SK-N-DZ (cell line): ENCODE results near the gene DDIT3.

Experiments used
- DNase-seq: peaks from one replicate; pipeline ENCODE4 v3.0.0-alpha.2; 2015; ENCODE audit warnings: low spot score

Gene DDIT3

DNA sequence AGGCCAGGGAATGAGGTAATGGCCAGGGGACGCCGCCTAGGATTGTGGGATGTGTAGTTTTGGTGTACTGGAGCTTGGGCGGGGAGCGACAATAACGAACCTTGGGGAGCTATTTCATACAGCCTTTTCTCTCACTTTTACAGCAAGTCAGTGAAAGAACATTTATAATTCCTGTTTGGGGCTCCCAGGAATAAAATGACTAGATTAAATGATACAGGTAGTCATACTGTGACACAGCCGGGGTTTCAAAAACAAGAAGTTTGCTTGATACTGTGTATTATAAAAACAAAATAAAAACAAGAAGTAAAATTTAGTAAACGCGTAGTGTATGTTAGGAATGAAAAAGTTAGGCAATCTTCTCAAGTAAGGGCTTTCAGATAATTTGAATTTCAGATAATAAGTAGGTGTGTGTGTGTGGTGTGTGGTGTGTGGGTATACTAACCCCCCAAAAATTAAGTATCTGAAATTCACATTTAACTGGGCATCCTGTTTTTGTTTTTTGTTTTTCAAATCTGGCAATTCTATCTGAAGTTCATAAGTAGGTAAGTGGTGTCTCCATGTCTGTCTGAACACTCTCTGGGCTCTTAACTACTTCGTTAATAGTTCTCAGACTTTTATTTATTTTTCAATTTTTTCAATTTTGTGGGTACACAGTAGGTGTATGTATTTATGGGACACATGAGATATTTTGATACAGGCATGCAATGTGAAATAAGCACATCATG is 27.1 kb upstream of the DDIT3 start:
- DNase-seq = no peak

DNA sequence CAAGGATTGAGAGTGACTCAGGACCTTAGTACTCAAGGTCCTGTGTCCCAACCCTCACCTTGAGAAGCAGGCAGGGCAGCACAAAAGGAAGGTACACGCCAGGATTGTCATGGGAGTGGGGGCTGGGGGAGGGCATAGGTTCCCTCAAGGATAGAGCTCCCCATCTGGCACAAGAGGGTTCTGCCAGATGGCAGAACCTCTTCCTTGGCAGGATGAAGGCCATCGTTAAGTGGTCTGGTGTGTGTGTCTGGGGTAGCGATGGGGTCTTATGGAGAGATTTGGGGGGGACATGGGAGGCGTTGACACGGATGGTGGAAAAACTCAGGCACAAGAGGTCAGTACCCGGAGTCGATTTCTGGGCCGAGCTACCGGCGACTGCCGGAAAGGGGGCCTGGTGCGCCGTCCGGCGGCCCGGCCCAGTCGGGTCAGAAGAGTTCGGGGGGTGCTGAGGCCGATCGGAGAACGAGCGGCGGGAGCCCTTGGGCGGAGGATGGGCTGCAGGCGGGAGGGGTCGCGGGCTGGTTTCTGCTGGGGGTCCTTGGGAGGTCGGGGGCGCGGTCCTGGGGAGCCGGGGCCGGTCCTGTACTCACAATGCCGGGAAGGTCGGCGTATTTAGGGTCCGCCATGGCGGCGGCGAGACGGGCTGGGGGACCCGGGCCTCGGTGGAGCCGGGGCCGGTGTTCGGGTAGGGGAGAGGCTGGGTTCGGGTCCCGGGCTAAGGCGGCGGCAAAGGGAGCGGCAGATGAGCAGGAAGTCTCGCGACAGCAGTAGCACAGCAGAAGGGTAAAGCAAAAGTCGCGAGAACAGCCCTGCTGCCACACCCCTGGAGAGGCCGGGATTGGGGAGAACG is 26.3 kb upstream of the DDIT3 start, which contains the start of gene DCTN2:
Gene DCTN2 (minus strand): TSS at position 755 of the 850 bp plus-strand sequence. CDS start 129 bp downstream, at position 626.
- DNase-seq = peak; percentile 98

DNA sequence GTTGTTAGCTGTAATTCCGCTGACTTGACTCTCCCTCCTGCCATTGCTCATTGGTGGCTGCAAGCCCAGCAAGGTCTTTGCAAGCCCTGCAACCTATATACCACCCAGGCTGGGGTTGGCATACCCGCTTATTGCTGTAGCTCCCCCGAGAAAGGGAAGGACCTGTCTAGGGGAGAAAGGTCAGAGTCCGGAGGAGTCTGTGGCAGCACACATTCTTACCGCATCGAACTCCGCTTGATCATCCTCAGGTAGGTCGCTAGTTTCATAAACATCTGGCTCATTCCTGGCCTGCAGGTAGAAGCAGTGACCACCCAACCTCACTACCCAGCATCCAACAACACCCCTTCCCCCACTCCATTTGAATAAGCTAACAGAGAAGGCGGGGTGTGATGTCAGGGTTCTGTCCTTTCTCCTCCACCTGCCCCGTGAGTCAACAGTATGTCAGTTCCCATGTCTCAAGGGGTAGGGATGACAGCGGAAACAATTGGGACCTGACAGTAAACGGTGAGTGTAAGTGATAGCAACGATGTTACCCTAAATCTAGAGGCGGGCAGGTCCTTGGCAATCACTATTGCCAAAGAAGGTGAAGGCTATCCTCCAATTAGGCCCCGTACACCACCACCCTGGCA is 25.6 kb upstream of the DDIT3 start:
- DNase-seq = no peak

DNA sequence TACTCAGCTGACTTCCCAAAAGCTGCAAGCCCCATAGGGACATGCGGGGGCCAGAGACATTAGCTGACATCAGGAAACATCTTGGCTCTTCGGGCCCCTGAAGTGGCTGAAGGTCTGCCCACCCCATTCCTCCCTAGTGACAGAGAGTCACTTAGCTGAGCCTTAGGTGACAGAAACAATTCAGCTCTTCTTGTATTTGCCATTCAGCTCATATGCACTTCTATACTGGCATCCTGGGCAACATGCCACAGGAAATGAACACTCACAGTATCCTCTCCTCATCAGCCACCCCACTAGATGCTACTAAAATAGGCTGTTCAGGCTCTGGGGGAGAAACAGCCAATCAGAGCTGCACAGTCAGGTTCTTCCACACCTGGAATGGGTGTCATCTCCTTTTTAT is 23.3 kb upstream of the DDIT3 start:
- DNase-seq = no peak

DNA sequence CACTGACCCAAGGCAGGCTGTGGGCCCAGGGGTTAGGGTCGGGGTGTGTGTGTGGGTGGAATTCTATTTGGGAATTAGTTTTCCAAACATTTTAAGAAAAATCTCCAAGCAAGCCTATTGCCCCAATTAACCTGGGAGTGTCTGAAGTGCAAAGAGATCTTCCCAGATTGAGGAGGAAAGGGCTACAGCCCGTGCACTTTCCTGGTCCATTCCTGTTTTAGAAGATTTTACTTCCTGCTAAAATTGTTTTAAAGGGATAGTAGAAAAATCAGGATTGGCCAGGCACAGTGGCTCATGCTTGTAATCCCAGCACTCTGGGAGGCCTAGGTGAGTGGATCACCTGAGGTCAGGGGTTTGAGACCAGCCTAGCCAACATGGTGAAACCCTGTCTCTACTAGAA is 21.4 kb upstream of the DDIT3 start:
- DNase-seq = no peak

DNA sequence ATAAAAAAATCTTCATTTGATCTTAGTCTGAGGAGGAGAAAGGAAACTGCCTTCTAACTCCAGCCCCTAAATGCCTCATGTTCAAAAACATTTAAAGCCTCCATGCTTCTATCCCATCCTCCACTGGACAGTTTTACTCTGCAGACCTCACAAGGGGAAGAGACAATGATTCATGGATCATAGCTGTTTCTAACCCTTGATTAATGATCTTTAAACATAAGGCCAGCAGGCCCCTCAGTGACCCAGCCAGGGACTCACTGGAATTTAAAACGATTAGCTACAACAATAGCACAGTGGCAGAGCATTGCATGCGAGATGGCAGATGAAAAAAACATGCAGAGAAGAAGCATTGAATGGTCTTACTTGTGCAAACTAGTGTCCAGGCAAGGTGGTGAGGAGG is 20.7 kb upstream of the DDIT3 start:
- DNase-seq = no peak

DNA sequence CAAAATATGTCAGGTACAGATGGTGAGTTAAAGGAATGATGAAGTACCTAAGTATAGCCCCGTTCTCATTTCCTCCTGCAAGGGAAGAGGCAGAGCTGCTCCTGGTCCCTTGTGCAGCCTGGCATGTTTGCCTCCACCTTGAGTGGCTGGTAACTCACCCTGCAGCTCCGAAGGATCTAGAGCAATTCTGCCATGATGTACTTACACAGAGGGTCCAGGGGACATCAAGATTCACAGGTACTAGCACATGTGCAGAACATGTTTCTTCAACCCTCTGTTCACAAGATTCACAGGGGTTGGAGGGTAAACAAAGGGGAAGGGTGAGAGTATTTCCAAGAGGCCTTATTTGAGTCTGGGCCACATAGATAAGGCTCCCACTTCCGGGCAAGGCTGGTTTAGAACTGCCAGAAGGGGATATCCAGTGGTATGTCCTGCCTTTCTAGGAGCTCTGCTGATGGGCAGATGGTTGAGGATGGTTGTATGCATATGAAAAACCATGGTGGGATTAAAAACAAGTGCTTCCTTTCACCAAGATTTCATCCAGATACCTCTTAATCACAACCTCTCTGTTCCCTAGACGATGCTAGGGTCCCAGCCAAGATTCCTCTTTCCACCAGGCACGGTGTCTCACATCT is 18.9 kb upstream of the DDIT3 start:
- no peak for DNase-seq

DNA sequence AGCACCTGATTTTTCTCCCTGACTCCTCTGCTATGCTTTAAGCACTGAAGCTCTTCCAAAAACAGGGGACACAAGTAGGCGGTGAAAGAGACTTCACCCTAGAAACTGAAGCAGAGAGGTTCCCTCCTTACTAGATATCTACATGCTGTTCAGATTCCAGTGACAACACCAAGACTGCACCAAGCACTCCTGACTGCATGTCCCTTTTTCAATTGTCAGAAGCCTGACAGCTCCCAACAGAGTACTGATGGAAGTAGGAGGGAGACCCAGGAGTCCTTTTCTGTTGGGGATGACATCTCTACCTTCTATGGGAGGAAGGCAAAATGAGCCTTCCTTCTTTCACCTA is 16.3 kb upstream of the DDIT3 start:
- DNase-seq = no peak

DNA sequence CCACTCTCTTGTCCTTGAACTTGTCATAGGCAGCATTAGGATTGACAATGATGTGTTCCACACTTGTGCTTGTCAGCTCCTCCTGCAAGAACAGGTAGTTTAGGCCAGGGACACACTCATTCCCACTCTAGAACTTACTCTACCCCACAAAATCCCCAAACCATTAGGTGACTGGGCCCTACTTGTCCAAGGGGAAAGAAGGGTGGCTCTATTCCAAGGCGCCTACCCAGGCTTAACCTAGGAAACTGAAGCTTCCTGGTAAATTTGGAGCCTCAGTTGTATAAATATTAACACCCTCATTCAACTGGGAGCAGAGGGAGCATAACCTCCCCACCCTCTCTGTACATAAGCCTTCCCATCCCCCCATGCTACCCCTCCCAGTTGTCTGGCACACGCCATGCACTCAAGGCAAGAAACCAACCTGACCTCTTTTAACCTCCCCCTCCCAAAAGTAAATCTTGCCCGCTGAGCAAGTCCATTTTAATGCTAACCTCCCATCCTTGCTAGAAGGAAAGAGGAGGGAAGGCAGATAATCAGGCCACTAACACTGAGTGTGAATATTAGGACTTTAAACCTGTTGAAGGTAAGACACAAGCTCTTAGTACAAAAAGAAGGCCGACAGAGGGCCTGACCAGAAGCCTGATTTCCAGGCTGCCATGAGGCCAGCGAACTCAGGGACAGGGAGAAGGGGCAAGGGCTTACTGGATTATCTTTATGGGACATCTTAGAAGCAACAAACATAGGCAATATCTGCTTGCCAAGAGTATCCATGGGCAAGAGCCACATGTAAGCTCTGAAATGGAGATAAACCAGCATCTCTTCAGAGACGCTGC is 15.7 kb upstream of the DDIT3 start:
- no peak for DNase-seq

DNA sequence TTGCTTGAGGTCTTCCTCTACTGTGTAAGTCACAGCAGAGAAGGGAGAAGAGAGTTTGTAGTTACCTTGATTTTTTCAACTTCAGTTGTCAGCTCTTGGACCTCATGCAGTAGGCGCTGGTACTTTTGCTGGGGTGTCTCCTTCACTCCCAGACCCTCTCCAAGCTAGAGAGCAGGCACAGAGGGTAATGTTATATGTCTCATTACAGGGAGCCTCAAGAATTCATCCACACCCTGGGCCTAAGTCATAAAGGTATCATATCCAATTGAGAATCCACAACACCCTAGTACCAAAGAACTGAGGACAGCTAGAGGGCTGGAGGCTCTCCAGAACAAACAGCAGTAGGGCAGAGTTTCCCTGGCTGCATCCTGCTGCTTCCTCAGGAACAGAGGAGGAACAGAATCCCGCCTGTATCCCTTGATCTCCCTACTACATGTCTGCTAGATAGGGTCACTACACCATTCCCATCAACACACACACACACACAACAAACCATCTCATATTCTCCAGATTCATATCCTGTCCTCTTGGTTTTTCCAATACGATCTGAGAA is 14.8 kb upstream of the DDIT3 start:
- DNase-seq = no peak

DNA sequence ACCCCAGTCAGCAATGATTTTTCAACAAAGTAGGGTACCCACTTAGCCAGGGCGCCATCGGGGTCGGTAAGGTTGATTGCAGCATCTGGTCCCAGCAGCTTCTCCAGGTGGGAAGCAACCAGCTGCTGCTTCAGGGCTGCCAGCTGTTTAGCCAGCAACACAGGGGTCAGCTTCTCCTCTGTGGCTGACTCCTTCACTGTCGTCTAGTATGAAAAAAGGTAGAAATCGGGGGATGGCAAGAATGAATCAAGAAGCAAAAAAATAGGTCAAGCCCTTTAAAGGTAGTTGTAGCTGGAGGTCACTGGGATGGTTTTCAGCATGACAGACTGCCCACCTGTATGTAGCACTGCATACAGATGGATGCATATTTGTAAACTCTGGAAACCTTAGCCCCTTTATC is 13.9 kb upstream of the DDIT3 start:
- DNase-seq = no peak

DNA sequence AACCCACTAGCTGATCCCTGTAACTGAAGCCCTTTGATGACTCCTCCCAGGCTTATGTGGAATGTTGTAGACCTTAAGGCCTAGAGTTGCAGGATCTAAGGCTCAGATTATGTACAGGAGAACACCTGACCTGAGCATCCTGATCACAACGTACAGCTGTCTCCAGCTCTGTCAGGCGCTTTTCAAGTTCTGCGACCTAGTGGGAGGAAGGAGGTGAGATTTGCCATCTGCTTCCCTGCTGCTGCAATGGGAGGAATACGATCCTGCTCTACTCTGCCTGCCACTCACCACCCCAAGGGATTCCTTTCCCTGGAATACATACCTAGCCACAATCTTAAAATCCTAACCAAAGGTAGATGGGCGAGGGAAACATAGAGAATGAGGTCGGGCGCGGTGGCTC is 12.8 kb upstream of the DDIT3 start:
- DNase-seq = no peak

DNA sequence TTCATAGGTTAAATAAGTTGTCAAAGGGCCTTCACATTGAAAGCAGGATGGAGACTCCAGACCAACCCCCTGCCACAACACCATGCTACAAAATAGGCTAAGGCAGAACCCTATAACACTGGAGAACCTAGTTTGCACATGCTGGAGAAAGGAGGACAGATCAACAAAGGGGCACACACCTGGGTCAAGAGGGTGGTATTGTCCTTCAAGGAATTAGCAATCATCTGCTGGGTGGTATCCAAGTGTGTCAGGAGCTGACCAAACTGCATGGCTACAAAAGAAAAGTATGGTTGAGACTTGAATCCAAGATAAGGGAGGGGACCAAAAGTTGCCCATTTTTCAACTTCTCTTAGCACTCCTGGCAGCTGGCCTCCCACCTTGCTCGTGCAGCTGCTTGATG is 11.5 kb upstream of the DDIT3 start:
- DNase-seq = no peak

DNA sequence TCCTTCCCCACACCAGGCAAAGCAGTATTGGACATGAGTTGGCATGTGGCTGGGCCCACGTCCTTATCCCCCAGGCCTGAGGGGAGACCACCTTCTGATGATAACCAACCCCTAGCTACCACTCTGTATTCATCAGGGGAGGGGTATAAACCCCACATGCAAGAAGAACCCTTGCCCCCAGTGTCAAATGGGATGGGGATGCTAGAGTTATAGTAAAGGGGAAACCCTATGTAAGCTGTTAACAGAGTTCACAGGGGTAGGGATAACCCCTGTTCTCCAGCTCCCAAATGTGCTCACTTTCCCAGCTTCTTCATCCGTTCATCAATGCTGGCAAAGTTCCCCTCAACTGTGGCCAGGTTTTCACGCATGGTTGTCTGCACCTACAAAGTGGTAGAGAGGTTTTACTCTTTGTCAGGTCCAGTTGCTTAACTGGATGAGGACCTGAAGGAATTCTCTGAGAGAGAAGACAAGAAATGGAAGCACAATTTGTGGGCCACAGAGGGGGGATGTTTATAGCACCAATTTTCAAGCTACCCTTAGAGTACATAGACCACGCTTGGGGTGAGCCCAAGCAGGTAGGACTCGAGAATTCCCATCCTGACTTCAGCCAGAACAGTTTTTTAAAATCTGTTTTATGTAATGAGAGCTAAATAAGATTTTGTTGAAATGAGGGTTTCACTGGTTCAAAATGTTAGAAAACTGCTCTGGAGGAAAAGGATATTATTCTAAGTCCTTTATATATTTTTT is 10.3 kb upstream of the DDIT3 start:
- no peak for DNase-seq

DNA sequence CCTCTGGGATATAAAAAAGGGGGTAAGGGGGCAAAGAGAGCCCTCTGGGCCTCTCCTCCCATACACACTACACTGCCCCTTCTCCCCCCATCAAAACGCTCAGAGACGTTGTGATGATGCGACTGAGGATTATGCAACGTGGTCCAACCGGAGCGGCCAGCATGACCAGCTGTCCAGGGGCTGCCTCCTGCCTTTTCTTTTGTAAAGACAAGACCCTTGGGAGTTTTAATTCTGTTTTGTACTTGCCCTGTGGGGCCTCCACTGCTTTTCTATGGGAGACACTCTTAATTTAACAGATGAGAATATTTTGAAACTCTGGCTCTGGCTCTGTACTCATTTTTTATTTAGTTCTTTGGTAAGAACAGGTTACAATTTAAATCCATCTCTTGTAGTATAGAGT is 9.5 kb upstream of the DDIT3 start:
- no peak for DNase-seq

DNA sequence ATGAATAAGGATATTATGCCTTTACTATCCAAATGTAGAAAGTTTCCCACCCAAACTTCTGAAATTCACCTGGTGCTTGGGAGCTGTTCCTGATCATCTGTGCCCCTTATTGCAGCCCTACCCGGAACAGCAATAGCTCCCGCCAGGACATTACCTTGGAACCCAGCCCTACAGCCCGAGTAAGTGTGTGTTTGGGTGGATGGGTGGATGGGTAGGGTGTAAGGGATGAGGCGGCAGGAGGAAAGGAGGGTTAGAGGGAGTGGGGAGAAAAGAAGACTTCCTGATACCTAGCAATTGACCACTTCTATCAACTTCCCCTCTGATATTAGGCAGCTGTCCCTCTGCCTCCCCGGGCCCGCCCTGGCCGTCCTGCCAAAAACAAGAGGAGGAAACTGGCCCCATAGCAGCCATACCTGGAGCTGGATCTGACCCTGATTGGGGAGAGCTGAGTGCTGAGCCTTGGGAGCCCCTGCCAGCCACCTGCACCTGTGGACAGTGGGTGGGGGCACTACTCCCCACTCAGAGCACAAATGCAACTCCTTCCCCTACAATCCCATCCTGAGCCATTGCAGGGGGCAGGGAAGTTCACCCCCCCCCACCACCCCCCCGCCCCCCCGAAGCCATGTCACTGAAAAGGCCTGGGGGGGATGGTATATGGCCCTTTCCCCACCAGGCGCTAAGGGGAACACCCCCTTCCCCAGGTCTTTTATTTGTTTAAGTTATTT is 8.7 kb upstream of the DDIT3 start:
- no peak for DNase-seq

DNA sequence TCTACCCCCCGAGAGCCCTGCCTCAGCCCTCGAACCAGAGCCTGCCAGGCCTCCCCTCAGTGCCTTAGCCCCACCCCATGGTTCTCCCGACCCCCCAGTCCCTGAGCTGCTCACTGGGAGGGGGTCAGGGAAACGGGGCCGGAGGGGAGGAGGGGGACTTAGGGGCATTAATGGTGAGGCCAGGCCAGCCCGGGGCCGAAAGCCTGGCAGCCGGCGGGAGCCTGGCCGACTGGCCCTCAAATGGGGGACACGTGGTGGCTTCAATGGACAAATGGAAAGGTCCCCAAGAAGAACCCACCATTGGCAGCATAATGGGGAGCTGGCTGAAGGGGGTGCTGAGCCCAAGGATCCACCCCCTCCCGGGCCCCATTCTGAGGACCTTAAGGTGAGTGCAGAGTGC is 7.9 kb upstream of the DDIT3 start:
- DNase-seq = no peak

DNA sequence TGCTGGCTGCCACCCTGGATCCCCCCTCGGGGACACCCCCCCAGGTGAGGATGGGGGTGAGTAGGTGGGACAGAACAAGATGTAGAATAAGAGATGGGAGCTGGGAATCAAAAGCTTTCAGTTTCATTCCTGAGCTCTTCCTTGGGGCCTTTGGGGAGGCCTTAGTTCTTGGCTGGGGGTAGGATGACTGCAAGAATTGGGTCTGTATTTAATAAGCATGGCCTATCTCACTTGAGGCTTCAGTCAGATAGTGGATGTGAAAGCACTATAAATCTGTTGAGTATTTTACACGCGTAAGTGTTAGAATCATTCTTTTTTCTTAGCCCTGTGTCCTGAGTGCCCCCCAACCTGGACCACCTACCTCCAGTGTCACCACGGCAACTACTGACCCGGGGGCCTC is 6.9 kb upstream of the DDIT3 start:
- DNase-seq = no peak

DNA sequence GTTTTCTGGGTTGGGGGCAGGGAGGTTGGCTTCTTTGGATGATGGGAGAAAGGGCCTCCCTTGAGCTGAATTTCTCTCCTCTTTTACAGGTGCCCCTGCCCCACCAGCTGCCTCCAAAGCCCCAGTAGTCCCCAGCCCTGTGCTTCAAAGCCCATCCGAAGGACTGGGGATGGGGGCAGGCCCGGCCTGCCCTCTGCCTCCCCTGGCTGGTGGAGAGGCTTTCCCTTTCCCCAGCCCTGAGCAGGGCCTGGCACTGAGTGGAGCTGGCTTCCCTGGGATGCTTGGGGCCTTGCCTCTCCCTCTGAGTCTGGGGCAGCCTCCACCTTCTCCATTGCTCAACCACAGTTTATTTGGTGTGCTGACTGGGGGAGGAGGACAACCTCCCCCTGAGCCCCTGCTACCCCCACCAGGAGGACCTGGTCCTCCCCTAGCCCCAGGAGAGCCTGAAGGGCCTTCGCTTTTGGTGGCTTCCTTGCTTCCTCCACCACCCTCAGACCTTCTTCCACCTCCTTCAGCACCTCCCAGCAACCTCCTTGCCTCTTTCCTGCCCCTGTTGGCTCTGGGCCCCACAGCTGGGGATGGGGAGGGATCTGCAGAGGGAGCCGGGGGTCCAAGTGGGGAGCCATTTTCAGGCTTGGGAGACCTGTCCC is 6.3 kb upstream of the DDIT3 start:
- no peak for DNase-seq
